ENCODE measurements around the gene PADI1. TPM values are rescaled to one million over a fixed set of nuclear protein-coding genes. Genes with fewer than 3 reads are reported as not detected.
A peak's percentile ranks its signal among the peaks of the same experiment; 100 is the strongest.

PADI1 gene
- total RNA-seq, 1 donor: 0.43 TPM

GRCh38 chr1:17167786-17168090 is 37.2 kb upstream of the PADI1 start:
- TF ChIP-seq CTCF (IDR thresholded peaks at IDR 0.05; ENCODE audit: insufficient read depth, low read depth, low read length): no peak
- H3K4me3 ChIP-seq (ENCODE audit: low read depth, low read length): no peak overlapping the region
- no peak for DNase-seq (ENCODE audit: low read depth)

- no peak overlapping the region for H3K4me3 ChIP-seq (ENCODE audit: low read depth, low read length)
- TF ChIP-seq CTCF (IDR thresholded peaks at IDR 0.05; ENCODE audit: insufficient read depth, low read depth, low read length): no peak
- peak; percentile 78 for DNase-seq (ENCODE audit: low read depth)
Measured at GRCh38 chr1:17168091-17168876, 36.6 kb upstream of the PADI1 start.

- H3K4me3 ChIP-seq (ENCODE audit: low read depth, low read length): no peak overlapping the region
- TF ChIP-seq CTCF (IDR thresholded peaks at IDR 0.05; ENCODE audit: insufficient read depth, low read depth, low read length): no peak
- peak; percentile 76 for DNase-seq (ENCODE audit: low read depth)
Measured at GRCh38 chr1:17170571-17170970, 34.4 kb upstream of the PADI1 start.

- no peak for TF ChIP-seq CTCF (IDR thresholded peaks at IDR 0.05; ENCODE audit: insufficient read depth, low read depth, low read length)
- H3K4me3 ChIP-seq (ENCODE audit: low read depth, low read length): no peak overlapping the region
- no peak for DNase-seq (ENCODE audit: low read depth)
Measured at GRCh38 chr1:17173217-17173616, 31.7 kb upstream of the PADI1 start.

- TF ChIP-seq CTCF (IDR thresholded peaks at IDR 0.05; ENCODE audit: insufficient read depth, low read depth, low read length): no peak
- no peak overlapping the region for H3K4me3 ChIP-seq (ENCODE audit: low read depth, low read length)
- DNase-seq (ENCODE audit: low read depth): no peak
Measured at GRCh38 chr1:17176306-17177061, 28.4 kb upstream of the PADI1 start.

- no peak for TF ChIP-seq CTCF (IDR thresholded peaks at IDR 0.05; ENCODE audit: insufficient read depth, low read depth, low read length)
- no peak overlapping the region for H3K4me3 ChIP-seq (ENCODE audit: low read depth, low read length)
- DNase-seq (ENCODE audit: low read depth): no peak
Measured at GRCh38 chr1:17177651-17178050, 27.3 kb upstream of the PADI1 start.
